ENCODE data around the gene BMI1. TPM values are rescaled to one million over a fixed set of nuclear protein-coding genes. Genes with fewer than 3 reads are reported as not detected.
A peak's percentile ranks its signal among the peaks of the same experiment; 100 is the strongest.

BMI1 gene
- total RNA-seq, 4 donors from 2014 or later, result 29.2 to 63.0 (median 42.5) TPM

- in situ Hi-C loops (cut with MboI; ENCODE audit: low pct_ligation_motif_present in 1 of 4, low pct_unique_long_range_greater_than_20kb in 1 of 4, low sequenced_read_pairs in 3 of 4) (loop anchor here in 1 of 4 donors (10.0 kb wide), 1 partner anchor 321 kb away; the partner anchor contains the start of gene DNAJC1), intact Hi-C loops (cut with DNase I; ENCODE audit: low total_unique reads) (no loop called here)
Measured at GRCh38 chr10:22325272-22326144, 4.6 kb downstream of the BMI1 start.

GRCh38 chr10:22326145-22326702 is 5.3 kb downstream of the BMI1 start:
- TF ChIP-seq POLR2AphosphoS5 (IDR thresholded peaks at IDR 0.05) (no peak), EP300 (IDR thresholded peaks at IDR 0.05; ENCODE audit: low read depth) (no peak), POLR2A (IDR thresholded peaks at IDR 0.05) (no peak), CTCF (IDR thresholded peaks at IDR 0.05) (no peak)
- Histone ChIP-seq H3K9me3 (no peaks in the 10 kb centered on the region), H3K4me3 (peak overlapping the region; percentile 41 to 83 (median 48)), H3K36me3 (peaks cover 0 to 18% (median 9%) of the 10 kb centered on the region in 4 donors), H3K27me3 (peaks cover 31% of the 10 kb centered on the region), H3K27ac (peak overlapping the region; percentile 76 to 84 (median 81)), H3K4me1 (peaks cover 11 to 41% (median 22%) of the 10 kb centered on the region in 4 donors)
- DNase-seq, result no peak
- in situ Hi-C loops (cut with MboI; ENCODE audit: low pct_ligation_motif_present in 1 of 4, low pct_unique_long_range_greater_than_20kb in 1 of 4, low sequenced_read_pairs in 3 of 4) (loop anchor here in 1 of 4 donors (10.0 kb wide), 1 partner anchor 321 kb away; the partner anchor contains the start of gene DNAJC1), intact Hi-C loops (cut with DNase I; ENCODE audit: low total_unique reads) (no loop called here)
- 53 to 66% methylated on average over 4 to 8 of the region's 8 CpGs for WGBS, 2 donors (ENCODE audit: low coverage in 1 of 2)

More at GRCh38 chr10:22325272-22326144, 4.6 kb downstream of the BMI1 start:
- TF ChIP-seq EP300 (IDR thresholded peaks at IDR 0.05; ENCODE audit: low read depth) (no peak), CTCF (IDR thresholded peaks at IDR 0.05) (no peak), POLR2A (IDR thresholded peaks at IDR 0.05) (peak; percentile 12), POLR2AphosphoS5 (IDR thresholded peaks at IDR 0.05) (peak in 1 of 3 donors; percentile 7)
- Histone ChIP-seq H3K27ac (peak overlapping the region; percentile 76 to 84 (median 81)), H3K9me3 (no peaks in the 10 kb centered on the region), H3K4me3 (peak overlapping the region; percentile 44 to 83 (median 54)), H3K27me3 (peaks cover 31% of the 10 kb centered on the region), H3K4me1 (peaks cover 11 to 41% (median 22%) of the 10 kb centered on the region in 4 donors), H3K36me3 (peaks cover 0 to 18% (median 9%) of the 10 kb centered on the region in 4 donors)
- peak; percentile 79 for DNase-seq
- WGBS, 2 donors (ENCODE audit: low coverage in 1 of 2), result 2 to 7% methylated on average over 3 to 53 of the region's 92 CpGs

- WGBS, 2 donors (ENCODE audit: low coverage in 1 of 2), result 95 to 97% methylated on average over 3 of the region's 3 CpGs
- no peak for DNase-seq
- Histone ChIP-seq H3K4me1 (peaks cover 8 to 23% (median 17%) of the 10 kb centered on the region in 4 donors), H3K27ac (no peak overlapping the region), H3K36me3 (peaks cover 0 to 18% (median 9%) of the 10 kb centered on the region in 4 donors), H3K9me3 (no peaks in the 10 kb centered on the region), H3K27me3 (peaks cover 21% of the 10 kb centered on the region), H3K4me3 (no peak overlapping the region)
- intact Hi-C loops (cut with DNase I; ENCODE audit: low total_unique reads) (no loop called here), in situ Hi-C loops (cut with MboI; ENCODE audit: low pct_ligation_motif_present in 1 of 4, low pct_unique_long_range_greater_than_20kb in 1 of 4, low sequenced_read_pairs in 3 of 4) (loop anchor here in 1 of 4 donors (10.0 kb wide), 1 partner anchor 324 kb away; the partner anchor contains the start of gene DNAJC1)
- no peak for TF ChIP-seq CTCF (IDR thresholded peaks at IDR 0.05)
- TF ChIP-seq POLR2AphosphoS5 (IDR thresholded peaks at IDR 0.05), result no peak
- no peak for TF ChIP-seq EP300 (IDR thresholded peaks at IDR 0.05; ENCODE audit: low read depth)
- TF ChIP-seq POLR2A (IDR thresholded peaks at IDR 0.05), result no peak
Measured at GRCh38 chr10:22329150-22329549, 8.3 kb downstream of the BMI1 start.

GRCh38 chr10:22332116-22332692 is 11.3 kb downstream of the BMI1 start:
- in situ Hi-C loops (cut with MboI; ENCODE audit: low pct_ligation_motif_present in 1 of 4, low pct_unique_long_range_greater_than_20kb in 1 of 4, low sequenced_read_pairs in 3 of 4), result no loop called here
- no peak for DNase-seq
- H3K9me3 ChIP-seq, result no peaks in the 10 kb centered on the region
- H3K4me3 ChIP-seq, result no peak overlapping the region
- no peak overlapping the region for H3K27ac ChIP-seq
- TF ChIP-seq POLR2AphosphoS5 (IDR thresholded peaks at IDR 0.05) (no peak), POLR2A (IDR thresholded peaks at IDR 0.05) (no peak), EP300 (IDR thresholded peaks at IDR 0.05; ENCODE audit: low read depth) (no peak), CTCF (IDR thresholded peaks at IDR 0.05) (no peak)
- 92 to 93% methylated on average over 7 of the region's 7 CpGs for WGBS, 2 donors (ENCODE audit: low coverage in 1 of 2)
- peaks cover 21 to 33% (median 28%) of the 10 kb centered on the region in 4 donors for H3K4me1 ChIP-seq
- peaks cover 43% of the 10 kb centered on the region for H3K27me3 ChIP-seq
- intact Hi-C loops (cut with DNase I; ENCODE audit: low total_unique reads), result no loop called here
- H3K36me3 ChIP-seq, result peaks cover 0 to 18% (median 9%) of the 10 kb centered on the region in 4 donors
